IMR-90 (cell line): ENCODE results near the gene SPHK1. TPM values are rescaled to one million over a fixed set of nuclear protein-coding genes. Genes with fewer than 3 reads are reported as not detected.

Experiments used
- ATAC-seq: fragments of 200-7000 bp; cut with Tn5 transposase; 2 replicates; pipeline ENCODE4 v1.9.1; 2020; ENCODE audit warnings: low read depth, mild to moderate bottlenecking, moderate library complexity
- BruUV-seq: library from RNA; stranded (reverse); fragments of 400-500 nt; replicated peaks from 2 replicates; lab custom pipeline; 2021; lab: Mats Ljungman, UMichigan
- CTCF ChIA-PET: fragments of 300-600 bp; formaldehyde crosslinking; extraction: SDS; loops from one replicate; lab custom pipeline; 2021; ENCODE audit warnings: antibody characterized with exemption; lab: Yijun Ruan, JAX
- POLR2A ChIA-PET: fragments of 300-600 bp; sonication (Branson Sonifier 250); formaldehyde crosslinking; loops from one replicate; lab custom pipeline; 2022; ENCODE audit warnings: antibody characterized with exemption; ENCODE audit not compliant: unreplicated experiment; lab: Charles Lee
- DNase-seq: peaks from one replicate; pipeline ENCODE4 v3.0.0; 2013
- H2AFZ ChIP-seq: replicated peaks from 2 replicates; pipeline ENCODE3; 2013; ENCODE audit warnings: low read length, mild to moderate bottlenecking; ENCODE audit not compliant: poor library complexity
- H2AK5ac ChIP-seq: 2 replicates; pipeline ENCODE4 v1.6.1; 2013; ENCODE audit warnings: low read depth, low read length, inconsistent platforms
- H2AK9ac ChIP-seq: replicated peaks from 2 replicates; pipeline ENCODE3; 2013; ENCODE audit warnings: mild to moderate bottlenecking, low read depth, low read length, moderate library complexity; ENCODE audit not compliant: poor library complexity
- H2BK120ac ChIP-seq: 2 replicates; pipeline ENCODE4 v1.6.1; 2013; ENCODE audit warnings: low read depth, low read length, inconsistent platforms
- H2BK15ac ChIP-seq: 3 replicates; pipeline ENCODE4 v1.6.1; 2013; ENCODE audit warnings: low read depth, low read length, inconsistent platforms
- H2BK20ac ChIP-seq: 2 replicates; pipeline ENCODE4 v1.6.1; 2013; ENCODE audit warnings: low read depth, mild to moderate bottlenecking, inconsistent platforms, low read length, moderate library complexity
- H2BK5ac ChIP-seq: 2 replicates; pipeline ENCODE4 v1.6.1; 2013; ENCODE audit warnings: mild to moderate bottlenecking, low read depth, low read length, inconsistent platforms; ENCODE audit not compliant: poor library complexity, severe bottlenecking
- H3K14ac ChIP-seq: replicated peaks from 2 replicates; pipeline ENCODE4 v1.6.1; 2013; ENCODE audit warnings: low read depth, low read length, inconsistent platforms
- H3K18ac ChIP-seq: 2 replicates; pipeline ENCODE4 v1.6.1; 2013; ENCODE audit warnings: low read depth, low read length, control low read depth
- H3K23ac ChIP-seq: 2 replicates; pipeline ENCODE4 v1.6.1; 2013; ENCODE audit warnings: low read depth, low read length, inconsistent platforms
- H3K27ac ChIP-seq: 2 replicates; pipeline ENCODE4 v1.5.1; 2013; ENCODE audit warnings: mild to moderate bottlenecking, control low read depth, low read length; ENCODE audit not compliant: insufficient read depth
- H3K27me3 ChIP-seq: 2 replicates; pipeline ENCODE4 v1.6.1; 2013; ENCODE audit warnings: low read length; ENCODE audit not compliant: control insufficient read depth, insufficient read depth
- H3K36me3 ChIP-seq: 2 replicates; pipeline ENCODE4 v1.6.1; 2013; ENCODE audit warnings: low read length, mixed read lengths; ENCODE audit not compliant: control insufficient read depth, insufficient read depth
- H3K4ac ChIP-seq: 2 replicates; pipeline ENCODE4 v1.6.1; 2013; ENCODE audit warnings: low read depth, low read length, inconsistent platforms
- H3K4me1 ChIP-seq: 2 replicates; pipeline ENCODE4 v1.6.1; 2013; ENCODE audit warnings: low read length, mixed read lengths; ENCODE audit not compliant: control insufficient read depth, insufficient read depth
- H3K4me2 ChIP-seq: 2 replicates; pipeline ENCODE4 v1.6.1; 2013; ENCODE audit warnings: low read depth, mild to moderate bottlenecking, control low read depth, low read length, moderate library complexity
- H3K4me3 ChIP-seq: 2 replicates; pipeline ENCODE4 v1.5.1; 2013; ENCODE audit warnings: low read depth, mild to moderate bottlenecking, control low read depth, low read length, moderate library complexity; ENCODE audit not compliant: insufficient read depth
- H3K56ac ChIP-seq: 2 replicates; pipeline ENCODE4 v1.6.1; 2013; ENCODE audit warnings: low read length, inconsistent platforms; ENCODE audit not compliant: insufficient read depth; ENCODE audit errors: extremely low read depth
- H3K79me1 ChIP-seq, 2 experiments: 2 replicates each; pipeline ENCODE4 v1.6.1; 2013; ENCODE audit warnings: low read length in 2 of 2, inconsistent platforms in 1 of 2, low read depth in 1 of 2
- H3K9ac ChIP-seq: 2 replicates; pipeline ENCODE4 v1.6.1; 2013; ENCODE audit warnings: low read depth, low read length, control low read depth
- H3K9me1 ChIP-seq: 2 replicates; pipeline ENCODE4 v1.6.1; 2013; ENCODE audit warnings: low read length, inconsistent platforms; ENCODE audit not compliant: insufficient read depth
- H3K9me3 ChIP-seq: 2 replicates; pipeline ENCODE4 v1.6.1; 2013; ENCODE audit warnings: low read length; ENCODE audit not compliant: control insufficient read depth, insufficient read depth
- H4K20me1 ChIP-seq: 2 replicates; pipeline ENCODE4 v1.6.1; 2013; ENCODE audit warnings: low read length, inconsistent platforms; ENCODE audit not compliant: insufficient read depth
- H4K5ac ChIP-seq: 2 replicates; pipeline ENCODE4 v1.6.1; 2013; ENCODE audit warnings: mild to moderate bottlenecking, low read depth, low read length, control low read depth
- H4K8ac ChIP-seq, 2 experiments: 2 replicates each; pipeline ENCODE4 v1.6.1; 2013; ENCODE audit warnings: low read depth in 2 of 2, low read length in 2 of 2, control low read depth in 1 of 2, inconsistent platforms in 1 of 2
- H4K91ac ChIP-seq: 2 replicates; pipeline ENCODE4 v1.6.1; 2013; ENCODE audit warnings: low read depth, low read length, inconsistent platforms; ENCODE audit not compliant: insufficient read depth
- BHLHE40 ChIP-seq: fragments of 150-350 bp; IDR thresholded peaks from 2 replicates; pipeline ENCODE4 v1.6.1; 2016; ENCODE audit warnings: mild to moderate bottlenecking, low read depth, low read length
- FOS ChIP-seq: fragments of 150-350 bp; IDR thresholded peaks from 2 replicates; pipeline ENCODE4 v1.6.1; 2016; ENCODE audit warnings: low read depth, low read length
- MAFK ChIP-seq: IDR thresholded peaks from 2 replicates; pipeline ENCODE4 v1.6.1; 2012; ENCODE audit warnings: low read depth, low read length, improper control_type of control experiment
- MAZ ChIP-seq: IDR thresholded peaks from 2 replicates; pipeline ENCODE4 v1.6.1; 2012; ENCODE audit warnings: low read depth, mild to moderate bottlenecking, low read length, improper control_type of control experiment, moderate library complexity, borderline replicate concordance
- MXI1 ChIP-seq: IDR thresholded peaks from 2 replicates; pipeline ENCODE4 v1.6.1; 2012; ENCODE audit warnings: low read depth, mild to moderate bottlenecking, low read length, moderate library complexity, borderline replicate concordance
- NFE2L2 ChIP-seq: fragments of 150-350 bp; IDR thresholded peaks from 2 replicates; pipeline ENCODE4 v1.6.1; 2016; ENCODE audit warnings: low read depth, mild to moderate bottlenecking, low read length
- POLR2A ChIP-seq: IDR thresholded peaks from 2 replicates; pipeline ENCODE4 v1.6.1; 2012; ENCODE audit warnings: mild to moderate bottlenecking, low read depth, low read length
- RAD21 ChIP-seq: IDR thresholded peaks from 2 replicates; pipeline ENCODE4 v1.6.1; 2012; ENCODE audit warnings: low read length, improper control_type of control experiment
- RFX5 ChIP-seq: IDR thresholded peaks from 2 replicates; pipeline ENCODE4 v1.8.0; 2012; ENCODE audit warnings: low read depth, mild to moderate bottlenecking, low read length, moderate library complexity
- SMC3 ChIP-seq: fragments of 150-350 bp; IDR thresholded peaks from 2 replicates; pipeline ENCODE4 v1.6.1; 2016; ENCODE audit warnings: low read depth, mild to moderate bottlenecking, antibody characterized with exemption, low read length, moderate library complexity
- WGBS, 2 experiments: methylation state at CpG; one replicate each; pipeline versions ENCODE4 v1.1.5 to v1.1.7; 2013; ENCODE audit warnings: missing lambda C conversion rate in 2 of 2; ENCODE audit not compliant: insufficient read length in 1 of 2; ENCODE audit errors: extremely low coverage in 2 of 2; 5-methylcytosine and 5-hydroxymethylcytosine counted together
- dilution Hi-C: fragments of 300-500 bp; cut with HindIII; formaldehyde crosslinking; loops from one replicate; pipeline ENCODE4 v1.14.3; 2018; ENCODE audit warnings: low sequenced_read_pairs; ENCODE audit not compliant: unreplicated experiment
- in situ Hi-C: fragments of 300-500 bp; cut with MboI; formaldehyde crosslinking; loops from 3 replicates; pipeline ENCODE4 v1.14.3; 2019; ENCODE audit warnings: low sequenced_read_pairs, inconsistent platforms, mixed read lengths
- intact Hi-C: fragments of 100-400 bp; cut with micrococcal nuclease; formaldehyde crosslinking; loops from 2 replicates; pipeline ENCODE4 v1.10.0; 2022
- polyA plus RNA-seq, 3 experiments: library from polyadenylated mRNA; depleted of rRNA; stranded (reverse); fragments of >200 nt; gene quantifications; 2 replicates each; pipeline ENCODE4 v1.2.3, GENCODE V29; 2012; ENCODE audit warnings: low replicate concordance in 1 of 3
- total RNA-seq: library from RNA; depleted of rRNA; stranded (reverse); fragments of >200 nt; gene quantifications from 2 replicates; pipeline ENCODE4 v1.2.3, GENCODE V29; 2012
- TF ChIP-seq, protein P1 (sequence below): conservative IDR thresholded peaks from 2 replicates; pipeline ENCODE4 v1.5.1; 2012; ENCODE audit warnings: mild to moderate bottlenecking, low read depth, low read length, improper control_type of control experiment
- TF ChIP-seq, protein P2 (sequence below): fragments of 150-350 bp; IDR thresholded peaks from 2 replicates; pipeline ENCODE4 v1.6.1; 2017; ENCODE audit warnings: mild to moderate bottlenecking, antibody characterized with exemption, low read length, low read depth

SPHK1 gene
- total and polyA plus RNA-seq, 2 of the 4 experiments (the other 2 are of a cell fraction) = 44.4 to 82.7 TPM

DNA sequence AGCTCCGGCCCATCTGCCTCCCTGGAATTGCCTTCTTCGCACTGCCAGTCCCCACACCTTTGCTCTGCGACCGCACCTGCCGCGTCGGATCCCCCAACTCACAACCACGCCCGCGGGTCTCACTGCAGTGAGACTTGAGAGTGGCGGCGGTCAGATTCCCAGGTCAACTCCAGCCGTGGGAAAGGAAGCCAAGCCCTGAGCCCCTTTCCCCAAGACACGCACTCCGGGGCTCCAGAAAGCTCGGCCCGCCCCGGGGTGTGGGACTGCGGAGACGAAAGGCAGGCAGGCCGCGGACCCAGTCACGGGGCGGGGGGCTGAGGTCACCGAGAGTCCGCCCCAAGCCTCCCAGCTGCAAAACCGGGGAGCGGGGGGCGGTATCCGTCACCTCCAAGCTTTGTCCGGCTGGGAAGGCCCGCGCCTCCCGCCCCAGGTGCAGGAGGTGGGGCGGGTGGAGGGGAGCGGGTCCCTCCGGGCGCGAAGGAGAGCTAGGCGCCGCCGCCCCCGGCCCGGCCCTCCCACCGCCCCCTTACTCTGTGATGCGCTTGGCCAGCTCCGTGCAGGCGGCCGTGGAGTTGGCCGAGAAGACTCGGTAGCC, 31.3 kb upstream of the SPHK1 start:
- intact Hi-C loops (no loop called here), in situ Hi-C loops (no loop called here), dilution Hi-C loops (no loop called here)
- peaks cover 4% of the 10 kb centered on the region; the same call in 1 of the 2 replicates for H3K4me1 ChIP-seq
- H3K23ac ChIP-seq = peak overlapping the region; percentile 90
- H3K27ac ChIP-seq = peak overlapping the region; percentile 93
- DNase-seq = no peak
- H2BK120ac ChIP-seq = no peak overlapping the region
- no peak overlapping the region for H2BK20ac ChIP-seq
- H2AK9ac ChIP-seq = peak overlapping the region; percentile 99
- ChIA-PET CTCF (interaction anchor here (0.7 to 1.5 kb wide), 3 partner anchors 17 to 45 kb away, joined by 3 to 7 read pairs (median 4); no protein-coding TSS in a partner anchor), POLR2A (no interaction called here)
- H3K9me3 ChIP-seq = no peaks in the 10 kb centered on the region
- no peaks in the 10 kb centered on the region for H3K36me3 ChIP-seq
- peak overlapping the region; percentile 81 for H2BK5ac ChIP-seq
- TF ChIP-seq RAD21 (no peak), POLR2A (no peak), SMC3 (no peak), BHLHE40 (no peak), RFX5 (no peak), FOS (no peak), NFE2L2 (no peak), MAFK (no peak), MAZ (no peak), MXI1 (no peak)
- TF ChIP-seq, protein P1, sequence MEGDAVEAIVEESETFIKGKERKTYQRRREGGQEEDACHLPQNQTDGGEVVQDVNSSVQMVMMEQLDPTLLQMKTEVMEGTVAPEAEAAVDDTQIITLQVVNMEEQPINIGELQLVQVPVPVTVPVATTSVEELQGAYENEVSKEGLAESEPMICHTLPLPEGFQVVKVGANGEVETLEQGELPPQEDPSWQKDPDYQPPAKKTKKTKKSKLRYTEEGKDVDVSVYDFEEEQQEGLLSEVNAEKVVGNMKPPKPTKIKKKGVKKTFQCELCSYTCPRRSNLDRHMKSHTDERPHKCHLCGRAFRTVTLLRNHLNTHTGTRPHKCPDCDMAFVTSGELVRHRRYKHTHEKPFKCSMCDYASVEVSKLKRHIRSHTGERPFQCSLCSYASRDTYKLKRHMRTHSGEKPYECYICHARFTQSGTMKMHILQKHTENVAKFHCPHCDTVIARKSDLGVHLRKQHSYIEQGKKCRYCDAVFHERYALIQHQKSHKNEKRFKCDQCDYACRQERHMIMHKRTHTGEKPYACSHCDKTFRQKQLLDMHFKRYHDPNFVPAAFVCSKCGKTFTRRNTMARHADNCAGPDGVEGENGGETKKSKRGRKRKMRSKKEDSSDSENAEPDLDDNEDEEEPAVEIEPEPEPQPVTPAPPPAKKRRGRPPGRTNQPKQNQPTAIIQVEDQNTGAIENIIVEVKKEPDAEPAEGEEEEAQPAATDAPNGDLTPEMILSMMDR = no peak
- TF ChIP-seq, protein P2, sequence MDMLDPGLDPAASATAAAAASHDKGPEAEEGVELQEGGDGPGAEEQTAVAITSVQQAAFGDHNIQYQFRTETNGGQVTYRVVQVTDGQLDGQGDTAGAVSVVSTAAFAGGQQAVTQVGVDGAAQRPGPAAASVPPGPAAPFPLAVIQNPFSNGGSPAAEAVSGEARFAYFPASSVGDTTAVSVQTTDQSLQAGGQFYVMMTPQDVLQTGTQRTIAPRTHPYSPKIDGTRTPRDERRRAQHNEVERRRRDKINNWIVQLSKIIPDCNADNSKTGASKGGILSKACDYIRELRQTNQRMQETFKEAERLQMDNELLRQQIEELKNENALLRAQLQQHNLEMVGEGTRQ = no peak
- H3K9me1 ChIP-seq = no peaks in the 10 kb centered on the region
- H3K4ac ChIP-seq = peak overlapping the region; percentile 77
- no peak overlapping the region for H2BK15ac ChIP-seq
- peak overlapping the region; percentile 23; the same call in 1 of the 2 replicates for H4K91ac ChIP-seq
- H3K79me1 ChIP-seq = peaks cover 4 to 38% of the 10 kb centered on the region in 2 experiments; a peak in 3 of 4 replicates
- peak overlapping the region; percentile 85 for H3K4me3 ChIP-seq
- no peaks in the 10 kb centered on the region for H3K27me3 ChIP-seq
- ATAC-seq = peak; percentile 28
- peaks cover 4% of the 10 kb centered on the region; the same call in 1 of the 2 replicates for H4K20me1 ChIP-seq
- H3K56ac ChIP-seq = peak overlapping the region; percentile 88
- peak overlapping the region; percentile 93 for H3K9ac ChIP-seq
- H3K18ac ChIP-seq = no peak overlapping the region
- peak overlapping the region; percentile 82 to 93; a peak in 2 of 4 replicates for H4K8ac ChIP-seq
- H2AFZ ChIP-seq = peak overlapping the region; percentile 99
- H2AK5ac ChIP-seq = peak overlapping the region; percentile 81
- 4% methylated on average over 15 of the region's 51 CpGs; no CpG with 5 or more reads in 1 of the 2 experiments for WGBS, 2 experiments
- no TSS peak for BruUV-seq
- H4K5ac ChIP-seq = peak overlapping the region; percentile 9; the same call in 1 of the 2 replicates
- H3K14ac ChIP-seq = peak overlapping the region; percentile 74
- peak overlapping the region; percentile 99 for H3K4me2 ChIP-seq
